Activated CD4-positive, alpha-beta T cell treated with anti-CD3 and anti-CD28 coated beads, Interleukin-2, amount 50 U/mL, for 4 hours (primary cell): ENCODE measurements around the gene REC114.

ENCODE experiments used
- DNase-seq, 2 experiments: peaks; one replicate each; pipeline ENCODE4 v3.0.0-alpha.2; 2020

REC114 gene

GRCh38 chr15:73582851-73583379, 140.0 kb downstream of the REC114 start:
- DNase-seq = no peak

GRCh38 chr15:73583544-73583943, 140.6 kb downstream of the REC114 start:
- DNase-seq = no peak

GRCh38 chr15:73584699-73585420, 141.9 kb downstream of the REC114 start:
- no peak for DNase-seq

- DNase-seq = no peak
Observed at GRCh38 chr15:73585871-73586654, 143.1 kb downstream of the REC114 start.

GRCh38 chr15:73589766-73590165, 146.8 kb downstream of the REC114 start:
- no peak for DNase-seq

GRCh38 chr15:73590263-73590662, 147.3 kb downstream of the REC114 start:
- DNase-seq = no peak

- no peak for DNase-seq
Observed at GRCh38 chr15:73593304-73594074, 150.5 kb downstream of the REC114 start.

GRCh38 chr15:73594109-73594508, 151.1 kb downstream of the REC114 start:
- DNase-seq = no peak

- DNase-seq = no peak
Observed at GRCh38 chr15:73596174-73596573, 153.2 kb downstream of the REC114 start.

GRCh38 chr15:73597036-73597638, 154.2 kb downstream of the REC114 start:
- DNase-seq = no peak

GRCh38 chr15:73598530-73599160, 155.7 kb downstream of the REC114 start:
- no peak for DNase-seq

GRCh38 chr15:73599934-73600333, 157.0 kb downstream of the REC114 start:
- DNase-seq = no peak

- DNase-seq = no peak
Observed at GRCh38 chr15:73600413-73601335, 157.7 kb downstream of the REC114 start.

GRCh38 chr15:73601451-73602445, 158.8 kb downstream of the REC114 start:
- DNase-seq = no peak

GRCh38 chr15:73602446-73602843, 159.5 kb downstream of the REC114 start:
- DNase-seq = no peak

GRCh38 chr15:73602992-73603391, 160.0 kb downstream of the REC114 start:
- no peak for DNase-seq

GRCh38 chr15:73604477-73604876, 161.5 kb downstream of the REC114 start:
- DNase-seq = no peak

GRCh38 chr15:73605759-73606436, 162.9 kb downstream of the REC114 start:
- DNase-seq = no peak

- DNase-seq = no peak
Observed at GRCh38 chr15:73607405-73607804, 164.4 kb downstream of the REC114 start.
